Measurements from ENCODE around the gene CHST12. TPM values are rescaled to one million over a fixed set of nuclear protein-coding genes. Genes with fewer than 3 reads are reported as not detected.
"Not testable (repeated sequence)": the region's sequence is repeated elsewhere in the genome, so short reads cannot be mapped to it uniquely, and the experiment has no call there.

The CHST12 gene
- total RNA-seq, 1 donor from 2014 or later, result 13.8 TPM

DNA sequence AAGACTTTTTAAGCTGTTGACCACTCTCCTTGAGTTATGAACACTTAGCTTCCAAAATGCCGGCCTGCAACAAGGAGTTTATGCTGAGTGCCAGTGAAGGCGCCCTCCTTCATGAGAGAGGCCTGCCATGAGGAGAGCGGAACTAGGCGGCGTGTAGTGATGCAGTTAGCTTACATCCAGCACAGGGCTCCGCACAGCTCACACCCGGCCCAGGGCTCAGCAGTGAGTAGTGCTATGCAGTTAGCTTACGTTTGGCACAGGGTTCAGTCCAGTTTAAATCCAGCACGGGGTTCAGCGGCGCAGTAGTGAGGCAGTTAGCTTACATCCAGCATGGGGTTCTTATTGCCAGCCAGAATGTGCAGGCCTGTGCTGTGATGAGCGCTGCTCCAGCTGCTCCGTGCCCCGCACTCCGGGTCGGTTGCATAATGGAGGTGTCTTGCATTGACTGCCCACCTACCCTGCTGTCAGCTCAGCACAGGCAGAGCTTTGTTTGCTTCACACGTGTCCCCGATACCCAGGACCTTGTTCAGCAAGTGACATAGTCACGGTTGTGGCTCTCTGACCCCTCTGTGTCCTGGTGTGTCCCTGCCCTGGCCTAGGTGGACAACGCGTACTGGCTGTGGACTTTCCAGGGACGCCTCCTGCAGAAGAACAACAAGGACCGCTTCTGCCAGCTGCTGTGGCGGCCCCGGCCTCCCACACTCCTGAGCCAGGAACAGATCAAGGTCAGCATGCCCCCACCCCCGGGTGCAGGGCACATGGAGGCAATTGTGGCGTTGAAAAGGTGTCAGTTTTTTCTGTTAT is 26.9 kb upstream of the CHST12 start:
- intact Hi-C loops (cut with DNase I), result no loop called here
- no peak for DNase-seq (ENCODE audit: low spot score)

GRCh38 chr7:2377492-2377891 is 25.9 kb upstream of the CHST12 start:
- intact Hi-C loops (cut with DNase I); DNase-seq (ENCODE audit: low spot score): not testable (repeated sequence)

DNA sequence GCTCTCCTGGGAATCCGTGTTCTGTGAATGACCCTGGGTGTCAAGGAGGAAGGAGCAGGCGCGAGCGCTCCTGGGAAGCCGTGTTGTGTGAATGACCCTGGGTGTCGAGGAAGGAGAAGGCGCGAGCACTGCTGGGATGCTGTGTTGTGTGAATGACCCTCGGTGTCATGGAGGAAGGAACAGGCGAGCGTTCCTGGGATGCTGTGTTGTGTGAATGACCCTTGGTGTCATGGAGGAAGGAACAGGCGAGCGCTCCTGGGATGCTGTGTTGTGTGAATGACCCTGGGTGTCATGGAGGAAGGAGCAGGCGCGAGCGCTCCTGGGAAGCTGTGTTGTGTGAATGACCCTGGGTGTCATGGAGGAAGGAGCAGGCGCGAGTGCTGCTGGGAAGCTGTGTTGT is 25.3 kb upstream of the CHST12 start:
- intact Hi-C loops (cut with DNase I); DNase-seq (ENCODE audit: low spot score): not testable (repeated sequence)

GRCh38 chr7:2379161-2379560 is 24.2 kb upstream of the CHST12 start:
- DNase-seq (ENCODE audit: low spot score), result no peak
- intact Hi-C loops (cut with DNase I), result no loop called here

DNA sequence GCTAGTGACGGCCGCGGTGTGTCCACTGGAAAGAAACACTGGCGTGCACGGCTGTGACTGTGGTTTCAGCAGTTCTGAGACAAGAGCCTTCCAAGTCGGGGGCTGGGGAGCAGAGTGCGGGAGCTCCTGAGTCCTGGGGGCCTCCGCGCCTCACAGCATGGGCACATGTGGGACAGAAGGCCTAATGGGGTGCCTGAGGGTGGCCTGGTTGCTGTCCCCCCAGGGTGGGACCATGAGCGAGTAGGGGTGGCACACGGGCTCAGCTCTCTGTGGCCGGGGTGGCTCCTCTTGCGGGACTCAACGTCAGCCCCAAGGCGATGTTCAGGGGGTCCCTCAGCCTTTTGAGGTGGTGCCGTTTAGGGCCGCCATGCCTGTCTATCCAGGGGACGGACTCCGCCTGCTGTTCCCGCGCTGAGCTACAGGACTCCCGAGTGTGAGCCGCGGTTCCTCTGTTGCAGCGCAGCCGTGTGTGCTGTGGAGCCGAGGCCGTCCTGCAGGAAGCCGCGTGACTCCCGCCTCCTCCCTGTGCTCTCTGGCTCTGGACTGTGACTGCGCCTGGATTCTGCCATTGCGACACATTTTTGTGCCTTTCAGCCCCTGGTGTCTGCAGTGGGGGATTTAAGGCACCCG is 23.5 kb upstream of the CHST12 start:
- no peak for DNase-seq (ENCODE audit: low spot score)
- intact Hi-C loops (cut with DNase I), result no loop called here

DNA sequence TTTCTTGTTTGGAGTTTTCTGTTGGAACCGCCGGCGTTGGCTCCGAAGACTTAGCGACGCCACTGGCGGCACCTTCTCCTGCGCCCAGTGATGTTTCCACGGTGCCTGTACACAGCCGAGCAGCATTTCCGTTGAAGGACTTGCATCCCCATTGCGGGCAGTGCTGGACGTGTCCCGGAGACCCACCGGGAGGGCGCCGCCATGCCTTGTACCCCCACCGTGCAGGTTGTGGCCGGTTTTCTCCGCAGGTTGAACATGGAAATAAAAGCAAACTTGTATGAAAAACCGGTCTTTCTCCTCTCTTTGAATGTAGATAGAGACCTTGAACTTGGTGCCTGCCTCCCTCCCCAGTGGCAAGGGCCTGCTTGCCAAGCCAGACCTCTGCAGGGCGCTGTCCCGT is 22.9 kb upstream of the CHST12 start:
- intact Hi-C loops (cut with DNase I), result no loop called here
- DNase-seq (ENCODE audit: low spot score), result no peak

- intact Hi-C loops (cut with DNase I), result no loop called here
- DNase-seq (ENCODE audit: low spot score), result no peak
Measured at GRCh38 chr7:2381227-2381626, 22.2 kb upstream of the CHST12 start.

DNA sequence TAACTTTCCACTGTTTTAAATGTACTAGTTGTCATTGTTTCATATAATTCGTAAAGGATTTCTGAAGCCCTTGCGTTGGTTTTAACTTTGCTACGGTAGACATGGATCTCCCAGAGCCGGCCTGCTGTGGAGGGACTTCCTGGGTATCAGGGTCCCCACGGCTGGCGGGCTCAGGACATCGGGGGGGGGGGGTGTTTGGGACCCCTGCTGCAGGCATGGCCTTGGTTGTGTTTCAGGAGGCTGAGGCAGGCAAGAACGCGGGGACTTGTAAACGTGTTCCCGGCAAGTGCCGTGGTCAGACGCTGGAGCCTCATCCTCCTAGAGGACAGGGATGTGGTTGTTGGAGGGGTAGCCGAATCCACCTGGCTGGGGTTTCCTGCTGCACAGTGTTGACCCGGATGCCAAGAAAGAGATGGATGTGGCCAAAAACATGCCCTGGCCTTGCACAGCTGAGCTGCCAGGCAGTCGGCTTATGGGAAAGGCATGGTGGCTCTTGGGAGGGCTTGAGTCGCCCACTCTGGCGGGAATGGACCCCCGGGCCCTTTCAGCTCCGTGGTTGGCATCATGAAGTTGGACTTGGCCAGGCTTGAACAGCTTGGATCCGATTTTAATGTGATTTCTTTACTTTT is 21.4 kb upstream of the CHST12 start:
- no peak for DNase-seq (ENCODE audit: low spot score)
- intact Hi-C loops (cut with DNase I), result no loop called here

GRCh38 chr7:2383543-2384274 is 19.7 kb upstream of the CHST12 start:
- intact Hi-C loops (cut with DNase I), result no loop called here

GRCh38 chr7:2384354-2385243 is 18.8 kb upstream of the CHST12 start:
- intact Hi-C loops (cut with DNase I), result no loop called here

More at GRCh38 chr7:2383543-2384274, 19.7 kb upstream of the CHST12 start:
- DNase-seq (ENCODE audit: low spot score), result no peak

DNA sequence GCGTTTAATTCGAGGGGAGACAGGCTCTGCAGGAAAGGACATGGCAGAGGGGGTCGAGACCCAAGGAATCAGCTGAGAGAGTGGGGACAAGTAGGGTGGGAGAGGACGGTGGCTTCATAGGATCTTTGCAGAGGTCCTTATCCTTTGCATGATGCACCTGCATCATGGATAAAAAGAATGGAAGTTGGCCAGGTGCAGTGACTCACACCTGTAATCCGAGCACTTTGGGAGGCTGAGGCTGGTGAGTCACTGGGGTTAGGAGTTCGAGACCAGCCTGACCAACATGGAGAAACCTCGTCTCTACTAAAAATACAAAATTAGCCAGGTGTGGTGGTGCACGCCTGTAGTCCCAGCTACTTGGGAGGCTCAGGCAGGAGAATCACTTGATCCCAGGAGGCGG is 17.3 kb upstream of the CHST12 start:
- DNase-seq (ENCODE audit: low spot score); intact Hi-C loops (cut with DNase I): not testable (repeated sequence)

More at GRCh38 chr7:2384354-2385243, 18.8 kb upstream of the CHST12 start:
- DNase-seq (ENCODE audit: low spot score), result no peak

DNA sequence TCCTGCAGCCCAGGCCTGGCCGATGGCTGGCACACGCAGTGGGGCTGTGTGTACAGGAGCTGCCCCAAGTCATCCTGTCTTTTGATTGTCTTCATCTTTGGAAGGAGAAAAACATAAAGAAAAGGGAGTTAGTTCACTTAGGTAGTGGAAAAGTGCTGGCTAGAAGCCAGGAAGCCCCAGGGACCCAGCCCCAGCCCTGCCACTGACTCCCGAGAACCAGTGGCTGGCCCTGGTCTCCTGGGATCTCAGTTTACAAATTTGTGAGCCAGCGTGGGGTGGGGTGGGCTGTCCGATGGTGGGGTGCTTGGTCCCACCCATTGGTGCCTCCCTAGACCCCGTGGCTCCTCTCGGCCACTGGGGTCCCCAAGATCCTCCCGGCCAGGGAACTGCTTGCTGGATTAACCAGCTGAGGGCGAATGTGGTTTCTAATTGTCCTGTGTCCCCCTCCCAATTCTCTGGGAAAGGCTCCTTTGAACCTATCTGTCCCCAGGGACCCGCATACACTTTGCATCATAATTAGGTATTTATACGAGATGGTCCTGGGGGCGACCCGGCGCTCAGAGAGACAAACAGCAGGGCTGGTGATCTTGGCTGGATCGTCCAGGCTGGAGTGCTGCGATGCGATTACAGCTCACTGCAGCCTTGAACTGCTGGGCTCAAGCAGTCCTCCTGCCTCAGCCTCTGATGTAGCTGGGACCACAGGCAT is 16.3 kb upstream of the CHST12 start:
- no peak for DNase-seq (ENCODE audit: low spot score)
- intact Hi-C loops (cut with DNase I), result no loop called here

GRCh38 chr7:2387897-2388636 is 15.3 kb upstream of the CHST12 start:
- intact Hi-C loops (cut with DNase I), result no loop called here
- peak; percentile 80 for DNase-seq (ENCODE audit: low spot score)

GRCh38 chr7:2388637-2388954 is 14.8 kb upstream of the CHST12 start:
- DNase-seq (ENCODE audit: low spot score), result no peak
- intact Hi-C loops (cut with DNase I), result no loop called here

DNA sequence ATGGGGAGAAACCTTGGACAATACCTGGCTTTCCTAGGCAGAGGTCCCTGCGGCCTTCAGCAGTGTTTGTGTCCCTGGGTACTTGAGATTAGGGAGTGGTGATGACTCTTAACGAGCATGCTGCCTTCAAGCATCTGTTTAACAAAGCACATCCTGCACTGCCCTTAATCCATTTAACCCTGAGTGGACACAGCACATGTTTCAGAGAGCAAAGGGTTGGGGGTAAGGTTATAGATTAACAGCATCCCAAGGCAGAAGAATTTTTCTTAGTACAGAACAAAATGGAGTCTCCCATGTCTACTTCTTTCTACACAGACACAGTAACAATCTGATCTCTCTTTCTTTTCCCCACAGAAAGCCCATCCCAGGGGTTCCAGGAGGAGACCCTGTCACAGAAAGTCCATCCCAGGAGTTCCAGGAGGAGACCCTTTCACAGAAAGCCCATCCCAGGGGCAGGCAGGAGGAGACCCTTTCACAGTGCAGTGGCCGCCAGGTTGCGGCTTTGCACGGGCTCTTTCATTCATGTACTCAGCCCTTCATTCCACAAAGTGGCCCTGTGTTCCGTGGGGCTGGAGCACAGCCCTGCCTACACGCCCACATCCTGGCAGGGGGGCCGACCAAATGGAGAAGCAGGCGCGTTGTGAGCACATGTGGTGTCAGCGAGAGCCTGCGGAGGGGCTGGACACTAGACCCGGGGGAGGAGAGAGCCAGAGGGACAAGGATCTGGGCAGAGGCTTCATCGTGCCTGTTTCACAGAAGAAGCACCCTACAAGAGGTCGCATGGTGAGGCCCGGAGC is 13.2 kb upstream of the CHST12 start:
- DNase-seq (ENCODE audit: low spot score); intact Hi-C loops (cut with DNase I): not testable (repeated sequence)

DNA sequence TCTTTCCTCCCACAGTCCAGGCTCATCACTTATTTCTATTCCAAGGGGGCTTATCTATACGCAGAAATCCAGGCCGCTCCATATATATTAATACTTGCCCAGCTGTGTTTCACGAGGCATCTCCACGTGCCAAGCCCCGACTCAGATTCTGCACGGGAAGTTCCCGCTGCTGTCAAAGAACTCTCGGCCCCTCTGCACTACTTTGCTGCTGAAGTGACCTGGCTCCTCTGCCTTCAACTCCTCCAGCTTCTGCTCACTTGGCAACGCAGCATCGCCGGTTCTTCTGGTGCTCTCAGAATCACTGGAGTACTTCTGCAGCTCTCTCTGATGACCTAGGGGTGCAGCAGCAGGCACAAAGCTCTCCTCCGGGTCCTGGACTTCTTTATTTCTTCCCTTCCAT is 9.7 kb upstream of the CHST12 start:
- DNase-seq (ENCODE audit: low spot score), result no peak
- intact Hi-C loops (cut with DNase I), result no loop called here

- DNase-seq (ENCODE audit: low spot score), result no peak
Measured at GRCh38 chr7:2394566-2395082, 8.8 kb upstream of the CHST12 start.

More at GRCh38 chr7:2394566-2395082, 8.8 kb upstream of the CHST12 start:
- intact Hi-C loops (cut with DNase I), result no loop called here
